ENCODE data around the gene MTTP. TPM values are rescaled to one million over a fixed set of nuclear protein-coding genes. Genes with fewer than 3 reads are reported as not detected.
"Not testable (repeated sequence)": the region's sequence is repeated elsewhere in the genome, so short reads cannot be mapped to it uniquely, and the experiment has no call there.

The MTTP gene
- total RNA-seq = not detected
- total RNA-seq (2013) = 0.16 TPM

- DNase-seq (no peak), ATAC-seq (no peak)
- H3K36me3 ChIP-seq (ENCODE audit: control insufficient read depth, insufficient read depth, low read length) = no peaks in the 10 kb centered on the region
- Mint-ChIP-seq H3K27me3 (ENCODE audit: low read depth in 2 of 2) (peaks cover 32 to 61% of the 10 kb centered on the region in 2 donors), H3K9me3 (no peaks in the 10 kb centered on the region), H3K36me3 (no peaks in the 10 kb centered on the region), H3K4me1 (no peaks in the 10 kb centered on the region), H3K4me3 (no peak within 1 kb of the TSS), H3K27ac (no peak within 1 kb of the TSS)
- H3K9me3 ChIP-seq (ENCODE audit: control insufficient read depth, insufficient read depth, low read length) = no peaks in the 10 kb centered on the region
- WGBS (ENCODE audit: insufficient coverage) = 67% methylated on average over 1 of the region's 3 CpGs
- intact Hi-C loops (cut with micrococcal nuclease) = no loop called here
- no peak for TF ChIP-seq CTCF (IDR thresholded peaks at IDR 0.05)
- H3K27ac ChIP-seq (ENCODE audit: low read length) = peak within 1 kb of the TSS; percentile 8
- H3K4me3 ChIP-seq (ENCODE audit: low read length) = no peak within 1 kb of the TSS
- peaks cover 24% of the 10 kb centered on the region for H3K27me3 ChIP-seq (ENCODE audit: control insufficient read depth, insufficient read depth, low read length)
- no peaks in the 10 kb centered on the region for H3K4me1 ChIP-seq (ENCODE audit: control insufficient read depth, insufficient read depth, low read length)
Measured at GRCh38 chr4:99574530-99575324, at the start of gene MTTP. Gene MTTP, plus strand, starts transcription at chr4:99574824. Its CDS starts 86 bp downstream, at chr4:99574910.

DNA sequence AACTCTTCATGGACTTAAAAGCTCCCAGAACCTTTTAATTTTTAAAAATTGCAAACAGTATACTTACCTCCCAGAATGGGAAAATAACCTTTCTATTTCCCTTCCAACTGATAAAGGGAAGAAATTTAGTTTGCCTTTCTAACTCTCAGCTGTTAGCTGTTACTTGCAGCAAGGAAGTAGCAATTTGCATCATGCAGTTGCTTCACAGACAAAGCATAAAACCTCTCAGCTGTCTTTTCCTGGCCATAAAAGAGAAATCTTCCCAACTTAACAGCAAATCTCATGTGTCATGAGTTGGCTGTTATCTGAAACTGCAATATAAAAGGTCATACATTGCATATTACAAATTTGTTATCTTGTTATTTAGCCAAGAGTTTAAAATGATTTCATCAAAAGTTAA is 45.4 kb upstream of the MTTP start:
- no peaks in the 10 kb centered on the region for H3K4me1 Mint-ChIP-seq

DNA sequence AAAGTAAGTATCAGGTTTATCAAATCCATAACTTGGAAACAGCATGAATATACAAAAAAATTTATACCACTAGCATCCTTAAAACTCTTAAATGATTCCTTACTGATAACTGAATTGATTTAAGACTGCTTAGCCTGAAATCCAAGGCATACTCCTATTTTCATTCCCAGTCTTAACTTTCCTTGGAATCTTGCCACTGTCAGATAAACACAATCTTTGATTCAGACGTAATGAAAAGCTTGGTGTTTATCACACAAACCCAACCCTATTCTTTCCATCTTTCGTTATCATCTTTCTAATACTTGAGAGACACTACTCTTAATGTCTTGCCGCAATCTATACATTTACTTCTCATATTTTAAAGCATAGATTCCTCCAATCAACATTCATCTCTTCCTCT is 44.7 kb upstream of the MTTP start:
- DNase-seq = no peak
- intact Hi-C loops (cut with micrococcal nuclease) = no loop called here
- no peak overlapping the region for H3K4me3 Mint-ChIP-seq
- WGBS (ENCODE audit: insufficient coverage) = 94% methylated on average over 3 of the region's 3 CpGs
- no peak overlapping the region for H3K27ac Mint-ChIP-seq
- TF ChIP-seq CTCF (IDR thresholded peaks at IDR 0.05) = no peak
- H3K4me1 Mint-ChIP-seq = no peaks in the 10 kb centered on the region
- no peak overlapping the region for H3K27ac ChIP-seq (ENCODE audit: low read length)
- no peaks in the 10 kb centered on the region for H3K36me3 ChIP-seq (ENCODE audit: control insufficient read depth, insufficient read depth, low read length)
- H3K9me3 Mint-ChIP-seq = no peaks in the 10 kb centered on the region
- H3K27me3 ChIP-seq (ENCODE audit: control insufficient read depth, insufficient read depth, low read length) = peaks cover 2% of the 10 kb centered on the region
- peaks cover 17 to 51% of the 10 kb centered on the region in 2 donors for H3K27me3 Mint-ChIP-seq (ENCODE audit: low read depth in 2 of 2)
- no peak for ATAC-seq
- no peaks in the 10 kb centered on the region for H3K4me1 ChIP-seq (ENCODE audit: control insufficient read depth, insufficient read depth, low read length)
- H3K9me3 ChIP-seq (ENCODE audit: control insufficient read depth, insufficient read depth, low read length) = no peaks in the 10 kb centered on the region
- no peaks in the 10 kb centered on the region for H3K36me3 Mint-ChIP-seq
- H3K4me3 ChIP-seq (ENCODE audit: low read length) = no peak overlapping the region

More for the DNA sequence above, 45.4 kb upstream of the MTTP start:
- Histone ChIP-seq H3K36me3 (ENCODE audit: control insufficient read depth, insufficient read depth, low read length) (no peaks in the 10 kb centered on the region), H3K27ac (ENCODE audit: low read length) (no peak overlapping the region), H3K9me3 (ENCODE audit: control insufficient read depth, insufficient read depth, low read length) (no peaks in the 10 kb centered on the region), H3K4me1 (ENCODE audit: control insufficient read depth, insufficient read depth, low read length) (no peaks in the 10 kb centered on the region), H3K4me3 (ENCODE audit: low read length) (no peak overlapping the region), H3K27me3 (ENCODE audit: control insufficient read depth, insufficient read depth, low read length) (peaks cover 2% of the 10 kb centered on the region)
- no peaks in the 10 kb centered on the region for H3K36me3 Mint-ChIP-seq
- peaks cover 20 to 56% of the 10 kb centered on the region in 2 donors for H3K27me3 Mint-ChIP-seq (ENCODE audit: low read depth in 2 of 2)
- H3K9me3 Mint-ChIP-seq = no peaks in the 10 kb centered on the region
- no peak for ATAC-seq
- no peak overlapping the region for H3K4me3 Mint-ChIP-seq
- H3K27ac Mint-ChIP-seq = no peak overlapping the region
- no peak for DNase-seq
- no peak for TF ChIP-seq CTCF (IDR thresholded peaks at IDR 0.05)
- intact Hi-C loops (cut with micrococcal nuclease) = no loop called here

DNA sequence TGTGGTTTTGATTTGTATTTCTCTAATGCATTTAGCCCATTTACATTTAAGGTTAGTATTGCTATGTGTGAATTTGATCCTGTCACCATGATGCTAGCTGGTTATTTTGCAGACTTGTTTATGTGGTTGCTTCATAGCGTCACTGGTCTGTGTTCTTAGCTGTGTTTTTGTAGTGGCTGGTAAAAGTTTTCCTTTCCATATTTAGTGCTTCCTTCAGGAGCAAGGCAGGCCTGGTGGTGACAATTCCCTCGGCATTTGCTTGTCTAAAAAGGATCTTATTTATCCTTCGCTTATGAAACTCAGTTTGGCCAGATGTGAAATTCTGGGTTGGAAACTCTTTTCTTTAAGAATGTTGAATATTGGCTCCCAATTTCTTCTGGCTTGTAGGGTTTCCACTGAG is 39.9 kb upstream of the MTTP start:
- H3K27me3 ChIP-seq (ENCODE audit: control insufficient read depth, insufficient read depth, low read length); H3K36me3 ChIP-seq (ENCODE audit: control insufficient read depth, insufficient read depth, low read length); H3K9me3 Mint-ChIP-seq; ATAC-seq; H3K36me3 Mint-ChIP-seq; DNase-seq; H3K4me1 Mint-ChIP-seq; H3K27ac ChIP-seq (ENCODE audit: low read length); H3K4me3 ChIP-seq (ENCODE audit: low read length); intact Hi-C loops (cut with micrococcal nuclease); H3K4me1 ChIP-seq (ENCODE audit: control insufficient read depth, insufficient read depth, low read length); H3K27ac Mint-ChIP-seq; H3K9me3 ChIP-seq (ENCODE audit: control insufficient read depth, insufficient read depth, low read length); H3K4me3 Mint-ChIP-seq: not testable (repeated sequence)
- WGBS (ENCODE audit: insufficient coverage) = 91% methylated on average over 3 of the region's 3 CpGs
- H3K27me3 Mint-ChIP-seq (ENCODE audit: low read depth in 2 of 2) = peaks cover 25 to 64% of the 10 kb centered on the region in 2 donors

Data from natural killer cell (primary cell).